ENCODE data around the gene TCEAL8.

The TCEAL8 gene

GRCh38 chrX:103214870-103215424, 40.0 kb downstream of the TCEAL8 start, which contains the start of gene BEX4:
BEX4 (plus strand) TSS chrX:103215108; CDS start chrX:103216154, 1,046 bp downstream.
- Histone ChIP-seq H3K9ac (ENCODE audit: low read depth, low read length) (peak within 1 kb of the TSS; percentile 97), H3K36me3 (ENCODE audit: insufficient read depth, low read length) (peaks cover 14% of the 10 kb centered on the region), H3K9me3 (ENCODE audit: insufficient read depth, low read depth, low read length) (no peaks in the 10 kb centered on the region), H3K27me3 (ENCODE audit: insufficient read depth, low read length) (no peaks in the 10 kb centered on the region), H3K27ac (ENCODE audit: low read depth, low read length) (peak within 1 kb of the TSS; percentile 98), H3K4me1 (ENCODE audit: insufficient read depth, low read length) (peaks cover 9% of the 10 kb centered on the region; the same call in 1 of the 2 replicates), H3K4me3 (ENCODE audit: low read length) (peak within 1 kb of the TSS; percentile 86)
- under 1% methylated on average over 40 of the region's 45 CpGs for WGBS

GRCh38 chrX:103212749-103213457, 42.1 kb downstream of the TCEAL8 start:
- no peaks in the 10 kb centered on the region for H3K27me3 ChIP-seq (ENCODE audit: insufficient read depth, low read length)
- H3K4me3 ChIP-seq (ENCODE audit: low read length): no peak overlapping the region
- H3K4me1 ChIP-seq (ENCODE audit: insufficient read depth, low read length): peaks cover 9% of the 10 kb centered on the region; the same call in 1 of the 2 replicates
- H3K9me3 ChIP-seq (ENCODE audit: insufficient read depth, low read depth, low read length): no peaks in the 10 kb centered on the region
- H3K9ac ChIP-seq (ENCODE audit: low read depth, low read length): no peak overlapping the region
- peaks cover 14% of the 10 kb centered on the region for H3K36me3 ChIP-seq (ENCODE audit: insufficient read depth, low read length)
- 63% methylated on average over 5 of the region's 8 CpGs for WGBS
- no peak overlapping the region for H3K27ac ChIP-seq (ENCODE audit: low read depth, low read length)

GRCh38 chrX:103211012-103211715, 43.8 kb downstream of the TCEAL8 start:
- Histone ChIP-seq H3K27ac (ENCODE audit: low read depth, low read length) (no peak overlapping the region), H3K4me3 (ENCODE audit: low read length) (no peak overlapping the region), H3K36me3 (ENCODE audit: insufficient read depth, low read length) (peaks cover 2% of the 10 kb centered on the region), H3K4me1 (ENCODE audit: insufficient read depth, low read length) (peaks cover 5% of the 10 kb centered on the region; the same call in 1 of the 2 replicates), H3K9me3 (ENCODE audit: insufficient read depth, low read depth, low read length) (no peaks in the 10 kb centered on the region), H3K27me3 (ENCODE audit: insufficient read depth, low read length) (no peaks in the 10 kb centered on the region), H3K9ac (ENCODE audit: low read depth, low read length) (no peak overlapping the region)
- WGBS: 23% methylated on average over 6 of the region's 7 CpGs

- Histone ChIP-seq H3K4me3 (ENCODE audit: low read length) (no peak overlapping the region), H3K27ac (ENCODE audit: low read depth, low read length) (no peak overlapping the region), H3K9ac (ENCODE audit: low read depth, low read length) (no peak overlapping the region), H3K27me3 (ENCODE audit: insufficient read depth, low read length) (no peaks in the 10 kb centered on the region), H3K9me3 (ENCODE audit: insufficient read depth, low read depth, low read length) (no peaks in the 10 kb centered on the region), H3K36me3 (ENCODE audit: insufficient read depth, low read length) (no peaks in the 10 kb centered on the region), H3K4me1 (ENCODE audit: insufficient read depth, low read length) (0 out of 2 replicates have a peak, but pooled peaks cover 3% of the 10 kb centered on the region)
- 93% methylated on average over 4 of the region's 5 CpGs for WGBS
Observed at GRCh38 chrX:103210056-103210455, 44.9 kb downstream of the TCEAL8 start.

All from HUES64 (cell line).